ENCODE results near the gene NPB.

- TF ChIP-seq CTCF (IDR thresholded peaks at IDR 0.05) (no peak), POLR2A (IDR thresholded peaks at IDR 0.05) (no peak)
Observed at GRCh38 chr17:81931189-81931556, 29.1 kb downstream of the NPB start.
